Memory B cell (primary cell): Measurements from ENCODE around the gene YLPM1.

ENCODE experiments used
- ATAC-seq: fragments of 150-1000 bp; cut with Tn5 transposase; 2 replicates; pipeline ENCODE4 v1.10.0; 2021; ENCODE audit warnings: low read depth, mild to moderate bottlenecking, moderate library complexity
- DNase-seq, 2 donors: peaks; one replicate each; pipeline ENCODE4 v3.0.0; 2022; ENCODE audit warnings: low spot score in 2 of 2
- H3K27ac Mint-ChIP-seq: one replicate; pipeline ENCODE4 v1.8.0; 2022; ENCODE audit warnings: mild to moderate bottlenecking, moderate library complexity, mixed read lengths
- H3K27me3 Mint-ChIP-seq: one replicate; pipeline ENCODE4 v1.8.0; 2022; ENCODE audit warnings: mixed read lengths
- H3K36me3 Mint-ChIP-seq: one replicate; pipeline ENCODE4 v1.8.0; 2022; ENCODE audit warnings: mild to moderate bottlenecking, mixed read lengths
- H3K4me1 Mint-ChIP-seq: one replicate; pipeline ENCODE4 v1.8.0; 2022; ENCODE audit warnings: mixed read lengths
- H3K4me3 Mint-ChIP-seq: one replicate; pipeline ENCODE4 v1.8.0; 2022; ENCODE audit warnings: mild to moderate bottlenecking, moderate library complexity, mixed read lengths
- H3K9me3 Mint-ChIP-seq: one replicate; pipeline ENCODE4 v1.8.0; 2022; ENCODE audit warnings: mixed read lengths

YLPM1 gene

DNA sequence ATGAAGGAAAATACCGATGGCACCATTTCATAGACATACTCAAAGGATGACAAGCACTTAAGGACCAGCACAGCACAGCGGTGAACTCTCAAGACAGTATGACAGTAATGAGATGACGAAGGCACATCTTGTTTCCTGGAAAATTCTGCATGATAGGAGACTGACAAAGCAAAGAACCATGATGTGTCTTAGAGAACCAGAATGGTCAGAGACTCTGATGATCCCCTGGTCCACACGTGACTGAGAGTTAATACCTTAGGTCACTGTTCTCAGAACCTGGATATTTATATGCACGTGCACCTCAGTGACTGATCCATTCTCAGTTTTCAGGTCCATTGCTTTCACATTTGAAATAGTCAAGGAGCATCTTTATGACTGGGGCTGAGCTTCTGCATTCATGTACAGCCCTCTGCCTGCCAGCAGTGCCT is 77.5 kb downstream of the YLPM1 start:
- Mint-ChIP-seq H3K27ac (peak overlapping the region; percentile 87), H3K9me3 (no peaks in the 10 kb centered on the region), H3K4me3 (no peak overlapping the region), H3K4me1 (peaks cover 39% of the 10 kb centered on the region), H3K27me3 (no peaks in the 10 kb centered on the region), H3K36me3 (no peaks in the 10 kb centered on the region)
- ATAC-seq (no peak), DNase-seq (no peak)

DNA sequence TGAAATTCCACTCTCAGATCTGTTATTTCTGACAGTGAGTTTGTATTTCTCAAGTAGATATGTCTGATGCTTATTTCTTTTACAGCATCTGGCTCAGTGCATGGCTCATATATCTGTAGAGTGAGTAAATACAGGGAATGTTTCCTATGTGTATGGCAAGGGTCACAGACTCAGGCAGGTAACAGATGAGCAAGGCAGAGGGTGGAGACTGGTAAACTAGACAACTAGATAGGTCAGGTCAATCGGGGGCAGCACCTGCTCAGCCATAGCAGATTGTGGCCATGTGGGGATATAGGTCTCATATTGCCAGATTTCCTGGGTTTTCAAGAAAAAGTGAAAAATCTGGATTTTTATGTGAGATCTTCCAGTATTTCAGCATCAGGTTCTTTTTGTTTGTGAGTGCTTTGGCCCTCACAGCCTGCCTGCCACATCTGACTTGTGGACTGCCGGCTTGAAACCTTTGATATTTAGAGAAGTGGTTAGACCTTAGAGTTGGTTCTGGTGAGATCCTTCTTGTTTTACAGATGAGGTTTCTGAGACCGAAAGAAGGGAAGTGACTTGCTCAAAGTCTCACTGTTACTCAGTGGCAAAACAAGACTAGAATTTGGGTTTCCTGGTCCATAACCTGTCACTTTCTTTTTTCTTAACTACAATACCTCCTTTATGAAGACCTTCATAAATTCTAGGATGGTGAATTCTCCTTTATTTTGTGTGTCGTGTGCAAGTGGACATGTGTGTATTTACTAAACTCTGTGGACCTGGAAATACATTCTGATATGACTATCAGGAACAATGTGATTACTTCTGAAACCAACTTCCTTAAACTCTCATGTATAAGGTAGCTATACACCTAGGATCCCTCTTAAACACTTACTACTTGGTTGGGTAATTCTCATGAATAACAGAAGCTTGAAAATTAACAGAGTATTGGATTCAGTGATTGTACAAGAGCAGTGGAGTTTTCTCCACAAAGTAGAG is 78.4 kb downstream of the YLPM1 start:
- Mint-ChIP-seq H3K4me3 (peak overlapping the region; percentile 56), H3K27me3 (no peaks in the 10 kb centered on the region)
- peak in 1 of 2 donors; percentile 52 for DNase-seq

GRCh38 chr14:74843653-74844052 is 80.5 kb downstream of the YLPM1 start:
- Mint-ChIP-seq H3K27me3 (no peaks in the 10 kb centered on the region), H3K4me1 (peaks cover 24% of the 10 kb centered on the region), H3K36me3 (no peaks in the 10 kb centered on the region), H3K27ac (peak overlapping the region; percentile 89), H3K9me3 (no peaks in the 10 kb centered on the region), H3K4me3 (no peak overlapping the region)
- DNase-seq = no peak
- no peak for ATAC-seq

More for the DNA sequence above, 78.4 kb downstream of the YLPM1 start:
- no peaks in the 10 kb centered on the region for H3K9me3 Mint-ChIP-seq
- H3K4me1 Mint-ChIP-seq = peaks cover 32% of the 10 kb centered on the region
- H3K36me3 Mint-ChIP-seq = no peaks in the 10 kb centered on the region
- peak overlapping the region; percentile 87 for H3K27ac Mint-ChIP-seq
- peak; percentile 94 for ATAC-seq

DNA sequence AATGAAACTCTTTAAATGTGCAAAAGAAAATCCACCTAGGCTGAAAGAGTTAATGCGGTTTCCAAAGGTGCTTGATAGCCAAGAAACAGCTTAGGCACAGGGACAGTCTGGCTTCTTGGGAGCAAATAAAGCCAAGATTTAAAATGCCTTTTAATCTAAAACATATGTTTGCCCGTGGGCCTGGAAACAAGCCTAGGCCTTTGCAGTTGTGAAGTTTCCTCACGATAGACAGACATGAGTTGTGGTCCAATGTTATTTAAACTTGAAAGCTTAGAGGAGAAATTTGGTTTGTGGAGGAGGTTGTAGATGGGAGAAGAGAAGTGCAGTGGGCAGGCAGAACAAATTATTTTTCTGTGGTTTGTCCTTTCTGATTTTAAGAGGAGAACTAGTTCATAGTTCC is 83.1 kb downstream of the YLPM1 start:
- no peak overlapping the region for H3K4me3 Mint-ChIP-seq
- H3K36me3 Mint-ChIP-seq = no peaks in the 10 kb centered on the region
- no peak overlapping the region for H3K27ac Mint-ChIP-seq
- DNase-seq = no peak
- no peak for ATAC-seq
- peaks cover 14% of the 10 kb centered on the region for H3K4me1 Mint-ChIP-seq
- no peaks in the 10 kb centered on the region for H3K9me3 Mint-ChIP-seq
- H3K27me3 Mint-ChIP-seq = no peaks in the 10 kb centered on the region

GRCh38 chr14:74846968-74847665 is 84.0 kb downstream of the YLPM1 start:
- no peak for DNase-seq
- Mint-ChIP-seq H3K4me1 (peaks cover 6% of the 10 kb centered on the region), H3K27me3 (no peaks in the 10 kb centered on the region), H3K4me3 (no peak overlapping the region), H3K27ac (no peak overlapping the region), H3K36me3 (no peaks in the 10 kb centered on the region), H3K9me3 (no peaks in the 10 kb centered on the region)
- ATAC-seq = no peak

DNA sequence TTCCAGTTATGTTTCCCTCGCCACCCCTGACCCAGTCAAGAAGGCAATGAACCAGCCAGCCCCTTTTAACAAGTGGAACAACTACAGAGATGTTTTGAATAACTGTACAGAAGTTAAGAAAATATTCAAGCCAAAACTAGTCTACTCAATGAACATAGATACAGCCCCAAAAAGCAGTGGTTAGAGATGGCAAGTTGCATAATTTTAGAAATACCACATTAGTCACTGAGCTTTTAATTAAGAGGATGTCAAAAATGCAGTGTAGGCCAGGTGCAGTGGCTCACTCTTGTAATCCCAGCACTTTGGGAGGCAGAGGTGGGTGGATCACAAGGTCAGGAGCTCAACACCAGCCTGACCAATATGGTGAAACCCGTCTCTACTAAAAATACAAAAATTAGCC is 85.7 kb downstream of the YLPM1 start:
- no peak for ATAC-seq
- Mint-ChIP-seq H3K4me3 (no peak overlapping the region), H3K9me3 (no peaks in the 10 kb centered on the region), H3K27ac (no peak overlapping the region), H3K4me1 (peaks cover 10% of the 10 kb centered on the region), H3K27me3 (no peaks in the 10 kb centered on the region), H3K36me3 (no peaks in the 10 kb centered on the region)
- DNase-seq = no peak

DNA sequence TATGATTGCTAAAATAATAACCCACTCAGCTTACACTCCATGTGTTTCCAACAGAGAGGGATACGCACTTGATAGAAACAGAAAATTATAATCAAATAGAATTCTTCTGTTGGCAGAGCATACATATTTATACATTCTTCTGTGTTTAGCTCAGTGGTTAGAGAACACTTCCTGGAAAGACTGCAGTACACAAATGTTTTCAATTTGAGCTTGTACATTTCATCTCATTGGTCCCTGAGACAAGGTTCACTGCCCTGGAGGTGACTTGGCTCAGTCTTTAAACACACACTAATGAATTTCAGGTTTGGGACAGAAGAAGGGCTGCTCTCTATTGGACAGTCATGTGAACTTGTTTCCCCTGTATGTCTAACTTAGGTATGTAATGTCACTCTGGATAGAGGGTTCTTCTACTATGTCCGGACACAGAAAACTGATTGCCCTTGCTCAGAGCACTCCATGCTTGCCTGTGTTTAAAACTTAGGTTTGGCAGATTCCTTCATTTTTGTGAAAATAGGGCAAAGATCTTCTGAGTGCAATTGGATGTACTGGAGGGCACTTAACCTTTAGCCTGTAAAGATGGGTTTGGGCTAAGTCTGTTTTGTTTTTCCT is 89.9 kb downstream of the YLPM1 start:
- Mint-ChIP-seq H3K36me3 (no peaks in the 10 kb centered on the region), H3K9me3 (no peaks in the 10 kb centered on the region), H3K27me3 (no peaks in the 10 kb centered on the region), H3K4me1 (peaks cover 18% of the 10 kb centered on the region), H3K27ac (peak overlapping the region; percentile 45), H3K4me3 (no peak overlapping the region)
- ATAC-seq (peak; percentile 31), DNase-seq (no peak)

DNA sequence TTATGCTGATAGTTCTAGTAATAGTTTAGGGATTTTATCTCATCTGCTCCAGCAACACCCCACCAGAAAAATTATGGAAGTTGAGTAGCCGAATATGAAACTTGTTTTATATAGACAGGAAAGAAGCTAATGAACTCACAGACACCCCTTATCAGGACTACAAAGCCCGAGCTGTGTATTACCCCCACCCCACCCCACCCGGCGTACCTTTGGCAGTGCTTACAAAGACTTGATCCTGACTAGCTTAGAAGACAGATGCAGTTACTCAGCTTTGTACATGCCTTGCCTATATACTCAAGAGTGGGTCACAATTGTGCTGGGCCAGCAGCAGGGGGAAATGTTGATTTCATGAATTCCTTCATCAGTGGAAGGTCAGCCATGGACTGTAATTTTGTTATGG is 90.5 kb downstream of the YLPM1 start:
- no peaks in the 10 kb centered on the region for H3K9me3 Mint-ChIP-seq
- H3K4me1 Mint-ChIP-seq = peaks cover 18% of the 10 kb centered on the region
- H3K4me3 Mint-ChIP-seq = no peak overlapping the region
- peak overlapping the region; percentile 45 for H3K27ac Mint-ChIP-seq
- ATAC-seq = no peak
- DNase-seq = no peak
- no peaks in the 10 kb centered on the region for H3K27me3 Mint-ChIP-seq
- no peaks in the 10 kb centered on the region for H3K36me3 Mint-ChIP-seq

- Mint-ChIP-seq H3K4me1 (peaks cover 14% of the 10 kb centered on the region), H3K27me3 (no peaks in the 10 kb centered on the region), H3K9me3 (no peaks in the 10 kb centered on the region), H3K27ac (no peak overlapping the region), H3K36me3 (no peaks in the 10 kb centered on the region), H3K4me3 (no peak overlapping the region)
- ATAC-seq (no peak), DNase-seq (no peak)
These were observed 91.9 kb downstream of the YLPM1 start for GRCh38 chr14:74855021-74855420.

- Mint-ChIP-seq H3K4me3 (no peak overlapping the region), H3K9me3 (no peaks in the 10 kb centered on the region), H3K27me3 (no peaks in the 10 kb centered on the region), H3K36me3 (no peaks in the 10 kb centered on the region), H3K4me1 (peaks cover 14% of the 10 kb centered on the region), H3K27ac (peak overlapping the region; percentile 25)
- ATAC-seq (peak; percentile 84), DNase-seq (no peak)
These were observed 92.8 kb downstream of the YLPM1 start for GRCh38 chr14:74855945-74856344.

GRCh38 chr14:74856366-74856765 is 93.2 kb downstream of the YLPM1 start:
- Mint-ChIP-seq H3K36me3 (no peaks in the 10 kb centered on the region), H3K4me1 (peaks cover 14% of the 10 kb centered on the region), H3K27me3 (no peaks in the 10 kb centered on the region), H3K9me3 (no peaks in the 10 kb centered on the region), H3K27ac (no peak overlapping the region), H3K4me3 (no peak overlapping the region)
- no peak for DNase-seq
- ATAC-seq = no peak

DNA sequence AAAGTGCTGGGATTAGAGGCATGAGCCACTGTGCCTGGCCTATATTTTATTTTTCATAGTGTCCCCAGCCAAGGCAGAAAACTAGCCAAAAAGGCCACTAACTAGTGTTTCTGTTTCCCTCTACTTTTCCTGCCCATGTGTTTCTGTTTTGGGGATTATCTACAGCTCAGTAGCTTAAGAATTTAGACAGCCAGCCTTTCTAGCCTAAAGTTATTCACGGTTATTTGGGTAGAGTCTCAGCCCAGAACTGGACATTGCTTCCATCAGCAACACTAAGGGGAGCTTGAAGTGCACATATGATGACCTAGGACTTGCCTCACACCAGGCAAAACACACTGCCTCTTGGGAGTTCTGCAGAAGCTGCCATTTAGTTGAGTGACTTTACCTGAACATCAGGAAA is 94.9 kb downstream of the YLPM1 start:
- Mint-ChIP-seq H3K4me1 (peaks cover 13% of the 10 kb centered on the region), H3K27me3 (no peaks in the 10 kb centered on the region), H3K36me3 (no peaks in the 10 kb centered on the region), H3K4me3 (no peak overlapping the region), H3K27ac (no peak overlapping the region), H3K9me3 (no peaks in the 10 kb centered on the region)
- DNase-seq (no peak), ATAC-seq (no peak)

DNA sequence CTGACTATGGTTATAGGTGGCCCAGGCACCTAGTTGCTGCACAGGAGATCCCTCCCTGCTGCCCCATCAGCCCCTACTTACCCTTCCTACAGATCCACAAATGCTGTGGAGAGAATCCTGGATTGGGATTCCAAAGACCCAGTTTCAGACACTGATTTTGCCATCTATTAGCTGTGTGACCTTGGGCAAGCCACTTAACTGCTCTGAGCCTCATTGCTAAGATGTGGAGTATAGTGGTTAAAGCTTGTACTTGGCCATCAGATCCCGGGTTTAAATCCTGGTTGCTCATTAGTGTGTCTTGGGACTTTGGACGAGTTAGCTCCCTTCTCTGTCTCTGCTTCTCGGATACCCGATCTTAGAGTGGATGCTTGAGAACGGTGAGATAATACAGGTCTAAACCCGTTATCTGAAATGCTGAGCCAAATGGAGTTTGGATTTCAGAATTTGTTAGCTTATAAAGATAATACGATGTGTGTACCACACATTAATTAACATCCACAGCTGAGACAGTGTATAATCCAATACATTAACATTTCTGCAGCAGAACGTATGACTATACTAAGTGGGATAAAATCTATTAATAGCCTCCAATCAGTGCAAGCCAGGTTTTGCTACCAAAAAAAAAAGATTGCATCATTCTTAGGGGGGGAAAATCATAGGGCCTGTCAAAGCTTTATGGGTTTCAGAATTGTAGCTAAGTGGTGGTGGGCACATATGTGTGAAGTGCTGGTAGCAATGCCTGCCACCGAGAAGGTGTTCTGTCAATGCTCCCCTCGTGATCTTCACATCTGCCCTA is 96.8 kb downstream of the YLPM1 start:
- no peaks in the 10 kb centered on the region for H3K36me3 Mint-ChIP-seq
- H3K4me1 Mint-ChIP-seq = peaks cover 9% of the 10 kb centered on the region
- no peak overlapping the region for H3K4me3 Mint-ChIP-seq
- ATAC-seq = no peak
- no peak for DNase-seq
- no peaks in the 10 kb centered on the region for H3K9me3 Mint-ChIP-seq
- no peak overlapping the region for H3K27ac Mint-ChIP-seq
- no peaks in the 10 kb centered on the region for H3K27me3 Mint-ChIP-seq
